ENCODE data around the gene PRM3. TPM values are rescaled to one million over a fixed set of nuclear protein-coding genes. Genes with fewer than 3 reads are reported as not detected.

Gene PRM3
- polyA plus RNA-seq, 1 donor (not counting 4 experiments of a cell fraction or from before 2014, with no cell fraction given) = not detected

- Histone ChIP-seq H3K4me2 (ENCODE audit: control insufficient read depth, extremely low read depth, insufficient read depth, low read depth, low read length) (no peak overlapping the region), H2AFZ (ENCODE audit: control insufficient read depth, low read length) (no peak overlapping the region), H3K27me3 (ENCODE audit: control insufficient read depth, extremely low read depth, insufficient read depth, low read length) (peaks cover 1% of the 10 kb centered on the region), H4K20me1 (ENCODE audit: control insufficient read depth, extremely low read depth, insufficient read depth, low read length) (no peaks in the 10 kb centered on the region), H3K9me3 (ENCODE audit: control insufficient read depth, low read depth, low read length) (no peaks in the 10 kb centered on the region), H3K9ac (ENCODE audit: control insufficient read depth, extremely low read depth, insufficient read depth, low read length) (no peak overlapping the region), H3K4me3 (ENCODE audit: control insufficient read depth in 2 of 3, extremely low read depth in 1 of 3, insufficient read depth in 2 of 3, low read depth in 1 of 3, low read length in 3 of 3) (no peak overlapping the region), H3K36me3 (ENCODE audit: control insufficient read depth in 2 of 2, extremely low read depth in 1 of 2, insufficient read depth in 2 of 2, low read length in 2 of 2) (no peaks in the 10 kb centered on the region), H3K9me1 (ENCODE audit: control insufficient read depth, extremely low read depth, insufficient read depth, low read length) (no peaks in the 10 kb centered on the region), H3K27ac (ENCODE audit: control insufficient read depth, insufficient read depth, low read length) (no peak overlapping the region), H3K79me2 (ENCODE audit: control insufficient read depth, insufficient read depth, low read length) (no peaks in the 10 kb centered on the region), H3K4me1 (ENCODE audit: control insufficient read depth, extremely low read depth, insufficient read depth, low read length) (peaks cover 11% of the 10 kb centered on the region)
- TF ChIP-seq EZH2 (IDR thresholded peaks at IDR 0.05; ENCODE audit: low read length) (no peak), CTCF (optimal IDR thresholded peaks at IDR 0.05 in 1 of 3, IDR thresholded peaks at IDR 0.05 in 1 of 3, conservative IDR thresholded peaks at IDR 0.05 in 1 of 3; ENCODE audit: extremely low read depth in 1 of 3, insufficient read depth in 2 of 3, low read length in 3 of 3) (no peak)
- DNase-seq (ENCODE audit: low read depth, low spot score) (no peak), FAIRE-seq (no peak)
- dilution Hi-C loops (cut with MboI; ENCODE audit: extremely low pct_ligation_motif_present, low sequenced_read_pairs) = no loop called here
Observed at GRCh38 chr16:11295672-11296071, 22.2 kb upstream of the PRM3 start.

GRCh38 chr16:11292076-11292748, 18.8 kb upstream of the PRM3 start:
- FAIRE-seq = no peak
- TF ChIP-seq EZH2 (IDR thresholded peaks at IDR 0.05; ENCODE audit: low read length) (no peak), CTCF (optimal IDR thresholded peaks at IDR 0.05 in 1 of 3, IDR thresholded peaks at IDR 0.05 in 1 of 3, conservative IDR thresholded peaks at IDR 0.05 in 1 of 3; ENCODE audit: extremely low read depth in 1 of 3, insufficient read depth in 2 of 3, low read length in 3 of 3) (no peak)
- peaks cover 4% of the 10 kb centered on the region for H3K27me3 ChIP-seq (ENCODE audit: control insufficient read depth, extremely low read depth, insufficient read depth, low read length)
- DNase-seq (ENCODE audit: low read depth, low spot score) = no peak
- H4K20me1 ChIP-seq (ENCODE audit: control insufficient read depth, extremely low read depth, insufficient read depth, low read length) = no peaks in the 10 kb centered on the region
- no peak overlapping the region for H2AFZ ChIP-seq (ENCODE audit: control insufficient read depth, low read length)
- no peaks in the 10 kb centered on the region for H3K9me1 ChIP-seq (ENCODE audit: control insufficient read depth, extremely low read depth, insufficient read depth, low read length)
- H3K4me1 ChIP-seq (ENCODE audit: control insufficient read depth, extremely low read depth, insufficient read depth, low read length) = peaks cover 6% of the 10 kb centered on the region
- H3K79me2 ChIP-seq (ENCODE audit: control insufficient read depth, insufficient read depth, low read length) = no peaks in the 10 kb centered on the region
- no peaks in the 10 kb centered on the region for H3K36me3 ChIP-seq (ENCODE audit: control insufficient read depth in 2 of 2, extremely low read depth in 1 of 2, insufficient read depth in 2 of 2, low read length in 2 of 2)
- dilution Hi-C loops (cut with MboI; ENCODE audit: extremely low pct_ligation_motif_present, low sequenced_read_pairs) = no loop called here
- no peaks in the 10 kb centered on the region for H3K9me3 ChIP-seq (ENCODE audit: control insufficient read depth, low read depth, low read length)
- no peak overlapping the region for H3K4me3 ChIP-seq (ENCODE audit: control insufficient read depth in 2 of 3, extremely low read depth in 1 of 3, insufficient read depth in 2 of 3, low read depth in 1 of 3, low read length in 3 of 3)
- H3K4me2 ChIP-seq (ENCODE audit: control insufficient read depth, extremely low read depth, insufficient read depth, low read depth, low read length) = no peak overlapping the region
- no peak overlapping the region for H3K9ac ChIP-seq (ENCODE audit: control insufficient read depth, extremely low read depth, insufficient read depth, low read length)
- H3K27ac ChIP-seq (ENCODE audit: control insufficient read depth, insufficient read depth, low read length) = no peak overlapping the region

Measured in keratinocyte (primary cell).